ENCODE results near the gene WDR93.

Gene WDR93

GRCh38 chr15:89772932-89773583 is 82.4 kb downstream of the WDR93 start:
- no peak for TF ChIP-seq TSHZ2 (CRISPR knock-in tag; IDR thresholded peaks at IDR 0.05)
- TF ChIP-seq PATZ1 (CRISPR knock-in tag; IDR thresholded peaks at IDR 0.05; ENCODE audit: borderline replicate concordance): no peak
- 0 out of 2 replicates have a peak, but pooled peaks have one; percentile 11 for TF ChIP-seq ISL1 (CRISPR knock-in tag; IDR thresholded peaks at IDR 0.05)
- no peak for TF ChIP-seq ZNF565 (CRISPR knock-in tag; conservative IDR thresholded peaks at IDR 0.05; ENCODE audit: low read depth)
- ATAC-seq: peak; percentile 50

GRCh38 chr15:89774492-89774891 is 83.9 kb downstream of the WDR93 start:
- ATAC-seq: no peak
- TF ChIP-seq TOX (CRISPR knock-in tag; IDR thresholded peaks at IDR 0.05; ENCODE audit: borderline replicate concordance) (no peak), ZNF8 (CRISPR knock-in tag; IDR thresholded peaks at IDR 0.05) (no peak), CSDC2 (CRISPR knock-in tag; IDR thresholded peaks at IDR 0.05) (no peak), TSHZ2 (CRISPR knock-in tag; IDR thresholded peaks at IDR 0.05) (no peak), ZFP3 (CRISPR knock-in tag; IDR thresholded peaks at IDR 0.05) (no peak), CREB5 (CRISPR knock-in tag; IDR thresholded peaks at IDR 0.05; ENCODE audit: low read depth) (no peak), ARNTL (CRISPR knock-in tag; IDR thresholded peaks at IDR 0.05; ENCODE audit: borderline replicate concordance, low read depth) (no peak), ZNF565 (CRISPR knock-in tag; conservative IDR thresholded peaks at IDR 0.05; ENCODE audit: low read depth) (no peak), RARB (CRISPR knock-in tag; IDR thresholded peaks at IDR 0.05) (no peak), PPARA (CRISPR knock-in tag; IDR thresholded peaks at IDR 0.05; ENCODE audit: borderline replicate concordance) (no peak), ESRRG (CRISPR knock-in tag; IDR thresholded peaks at IDR 0.05) (no peak), PATZ1 (CRISPR knock-in tag; IDR thresholded peaks at IDR 0.05; ENCODE audit: borderline replicate concordance) (no peak), CSRNP3 (CRISPR knock-in tag; IDR thresholded peaks at IDR 0.05) (no peak), ZFP30 (CRISPR knock-in tag; IDR thresholded peaks at IDR 0.05) (no peak), TCF4 (CRISPR knock-in tag; IDR thresholded peaks at IDR 0.05; ENCODE audit: borderline replicate concordance) (no peak), OSR1 (CRISPR knock-in tag; IDR thresholded peaks at IDR 0.05) (no peak)

Data from SK-N-SH treated with all-trans-retinoic acid at 6 μM for 48 hours (cell line).